Tibial artery (tissue), 4 donors: ENCODE measurements around the gene P4HA1.

Source experiments
- DNase-seq, 2 donors: peaks; one replicate each; pipeline ENCODE4 v3.0.0-alpha.2; 2019
- H3K27ac ChIP-seq, 2 donors: fragments of 200-600 bp; sonication (generic) in 1 of 2; 1 replicate in 1 of 2; 2 replicates in 1 of 2; pipeline ENCODE4 v1.5.1; 2018 to 2019; ENCODE audit warnings: mild to moderate bottlenecking in 1 of 2
- H3K27me3 ChIP-seq, 2 donors: fragments of 200-600 bp; sonication (generic) in 1 of 2; one replicate each; pipeline versions ENCODE4 v1.5.1 to v1.6.0; 2016 to 2019
- H3K36me3 ChIP-seq, 3 donors: fragments of 200-600 bp; sonication (generic) in 2 of 3; one replicate each; pipeline ENCODE4 v1.5.1; 2016 to 2019; ENCODE audit warnings: mild to moderate bottlenecking in 2 of 3
- H3K4me1 ChIP-seq, 4 donors: fragments of 200-600 bp; sonication (generic) in 2 of 4; 1 replicate in 3 of 4; 2 replicates in 1 of 4; pipeline ENCODE4 v1.5.1; 2016 to 2019
- H3K4me3 ChIP-seq, 2 donors: fragments of 200-600 bp; sonication (generic) in 1 of 2; 1 replicate in 1 of 2; 2 replicates in 1 of 2; pipeline ENCODE4 v1.5.1; 2018 to 2019; ENCODE audit warnings: mild to moderate bottlenecking in 2 of 2
- H3K9me3 ChIP-seq, 3 donors: fragments of 200-600 bp; sonication (generic) in 1 of 3; one replicate each; pipeline ENCODE4 v1.5.1; 2016 to 2019
- intact Hi-C: fragments of 100-400 bp; cut with DNase I; formaldehyde crosslinking; loops from one replicate; pipeline ENCODE4 v1.15.0; 2023; ENCODE audit warnings: low total_unique reads
- TF ChIP-seq, protein P1 (sequence below), 2 experiments: fragments of 200-600 bp in 1 of 2; fragments of 450-650 bp in 1 of 2; IDR thresholded peaks; one replicate each; pipeline ENCODE4 v1.5.1; 2017 to 2019; ENCODE audit warnings: antibody characterized with exemption in 2 of 2, mild to moderate bottlenecking in 1 of 2, moderate library complexity in 1 of 2

The P4HA1 gene

DNA sequence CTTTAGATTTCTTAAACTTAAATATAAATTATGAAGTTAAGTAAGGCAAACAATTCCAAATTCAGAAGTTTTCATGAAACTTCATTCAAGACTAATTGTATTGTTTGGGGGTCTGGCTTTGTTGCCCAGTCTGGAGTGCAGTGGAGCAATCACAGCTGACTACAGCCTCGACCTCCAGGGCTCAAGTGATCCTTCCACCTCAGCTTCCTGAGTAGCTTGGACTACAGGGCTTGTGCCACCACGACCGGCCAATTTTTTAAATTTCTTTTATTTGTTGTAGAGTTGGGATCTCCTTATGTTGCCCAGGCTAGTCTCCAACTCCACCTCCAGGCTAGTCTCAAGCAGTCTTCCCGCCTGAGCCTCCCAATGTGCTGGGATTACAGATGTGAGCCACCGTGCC, 12.5 kb downstream of the P4HA1 start:
- TF ChIP-seq, protein P1, sequence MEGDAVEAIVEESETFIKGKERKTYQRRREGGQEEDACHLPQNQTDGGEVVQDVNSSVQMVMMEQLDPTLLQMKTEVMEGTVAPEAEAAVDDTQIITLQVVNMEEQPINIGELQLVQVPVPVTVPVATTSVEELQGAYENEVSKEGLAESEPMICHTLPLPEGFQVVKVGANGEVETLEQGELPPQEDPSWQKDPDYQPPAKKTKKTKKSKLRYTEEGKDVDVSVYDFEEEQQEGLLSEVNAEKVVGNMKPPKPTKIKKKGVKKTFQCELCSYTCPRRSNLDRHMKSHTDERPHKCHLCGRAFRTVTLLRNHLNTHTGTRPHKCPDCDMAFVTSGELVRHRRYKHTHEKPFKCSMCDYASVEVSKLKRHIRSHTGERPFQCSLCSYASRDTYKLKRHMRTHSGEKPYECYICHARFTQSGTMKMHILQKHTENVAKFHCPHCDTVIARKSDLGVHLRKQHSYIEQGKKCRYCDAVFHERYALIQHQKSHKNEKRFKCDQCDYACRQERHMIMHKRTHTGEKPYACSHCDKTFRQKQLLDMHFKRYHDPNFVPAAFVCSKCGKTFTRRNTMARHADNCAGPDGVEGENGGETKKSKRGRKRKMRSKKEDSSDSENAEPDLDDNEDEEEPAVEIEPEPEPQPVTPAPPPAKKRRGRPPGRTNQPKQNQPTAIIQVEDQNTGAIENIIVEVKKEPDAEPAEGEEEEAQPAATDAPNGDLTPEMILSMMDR (IDR thresholded peaks at IDR 0.05), result no peak
- no peak for DNase-seq
- Histone ChIP-seq H3K27ac (no peak overlapping the region), H3K4me3 (no peak overlapping the region), H3K27me3 (no peaks in the 10 kb centered on the region), H3K9me3 (no peaks in the 10 kb centered on the region), H3K36me3 (no peaks in the 10 kb centered on the region), H3K4me1 (peaks cover 0 to 39% (median 5%) of the 10 kb centered on the region in 4 donors)
- intact Hi-C loops, result no loop called here

DNA sequence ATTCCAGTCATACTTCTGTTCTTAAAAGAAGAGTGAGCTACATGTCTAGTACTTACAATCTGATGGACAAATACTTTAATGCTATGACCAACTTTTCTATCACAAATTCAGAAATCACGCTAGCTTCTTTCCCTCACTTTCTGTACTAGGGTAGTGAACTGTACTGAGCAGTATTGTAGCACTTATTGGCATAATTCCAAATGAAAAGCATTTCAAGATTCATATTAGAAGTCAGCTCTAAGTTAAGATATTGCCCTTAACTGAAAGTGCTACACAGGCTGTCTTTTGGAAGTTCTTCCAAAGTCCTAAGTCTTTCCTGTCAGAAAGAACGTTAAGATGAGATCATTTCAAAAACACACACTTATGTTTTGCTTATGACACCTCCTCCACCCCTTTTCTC, 13.4 kb downstream of the P4HA1 start:
- H3K36me3 ChIP-seq, result no peaks in the 10 kb centered on the region
- no peaks in the 10 kb centered on the region for H3K9me3 ChIP-seq
- TF ChIP-seq, protein P1 (IDR thresholded peaks at IDR 0.05), result no peak
- DNase-seq, result no peak
- peak overlapping the region; percentile 33 to 47 for H3K27ac ChIP-seq
- H3K4me3 ChIP-seq, result peak overlapping the region in 1 of 2 donors; percentile 3
- peaks cover 0 to 33% (median 5%) of the 10 kb centered on the region in 4 donors for H3K4me1 ChIP-seq
- intact Hi-C loops, result no loop called here
- no peaks in the 10 kb centered on the region for H3K27me3 ChIP-seq

DNA sequence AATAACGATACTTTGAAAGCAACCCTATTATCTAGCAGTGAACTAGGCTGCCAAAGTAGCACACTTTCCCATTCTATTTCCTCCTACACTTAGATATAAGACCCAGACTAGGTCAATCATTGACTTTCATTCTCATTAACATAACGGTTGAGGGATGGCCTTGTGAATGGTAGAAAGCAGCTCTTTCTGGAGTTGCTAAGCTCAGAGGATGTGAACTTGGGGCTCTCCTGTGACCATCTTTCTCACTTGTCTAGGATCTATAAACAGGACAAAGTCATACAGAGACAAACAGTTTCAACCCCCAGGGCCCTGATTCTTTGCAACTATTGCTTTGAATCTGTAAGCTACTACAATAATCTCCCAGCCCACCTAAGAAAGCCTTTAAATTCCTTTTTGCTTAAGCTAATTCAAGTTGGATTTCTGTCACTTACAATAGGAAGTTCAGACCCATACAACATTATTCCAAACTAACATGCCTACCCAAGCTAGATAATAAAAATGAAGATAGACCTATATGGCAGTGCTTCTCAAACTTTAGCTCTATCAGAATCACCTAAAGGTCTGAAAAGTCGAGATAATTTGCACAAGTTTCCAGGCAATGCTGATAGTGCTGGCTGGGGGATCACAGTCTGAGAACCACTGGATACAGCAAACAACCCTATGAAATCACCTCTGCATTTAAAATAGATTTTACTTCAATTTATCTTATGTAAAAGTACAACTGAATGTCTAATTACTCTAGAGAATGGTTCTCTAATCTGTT, 16.7 kb downstream of the P4HA1 start:
- Histone ChIP-seq H3K9me3 (no peaks in the 10 kb centered on the region), H3K27me3 (no peaks in the 10 kb centered on the region), H3K36me3 (no peaks in the 10 kb centered on the region), H3K4me1 (peaks cover 0 to 47% (median 12%) of the 10 kb centered on the region in 4 donors), H3K27ac (no peak overlapping the region), H3K4me3 (no peak overlapping the region)
- TF ChIP-seq, protein P1 (IDR thresholded peaks at IDR 0.05), result no peak
- DNase-seq, result no peak
- intact Hi-C loops, result no loop called here

DNA sequence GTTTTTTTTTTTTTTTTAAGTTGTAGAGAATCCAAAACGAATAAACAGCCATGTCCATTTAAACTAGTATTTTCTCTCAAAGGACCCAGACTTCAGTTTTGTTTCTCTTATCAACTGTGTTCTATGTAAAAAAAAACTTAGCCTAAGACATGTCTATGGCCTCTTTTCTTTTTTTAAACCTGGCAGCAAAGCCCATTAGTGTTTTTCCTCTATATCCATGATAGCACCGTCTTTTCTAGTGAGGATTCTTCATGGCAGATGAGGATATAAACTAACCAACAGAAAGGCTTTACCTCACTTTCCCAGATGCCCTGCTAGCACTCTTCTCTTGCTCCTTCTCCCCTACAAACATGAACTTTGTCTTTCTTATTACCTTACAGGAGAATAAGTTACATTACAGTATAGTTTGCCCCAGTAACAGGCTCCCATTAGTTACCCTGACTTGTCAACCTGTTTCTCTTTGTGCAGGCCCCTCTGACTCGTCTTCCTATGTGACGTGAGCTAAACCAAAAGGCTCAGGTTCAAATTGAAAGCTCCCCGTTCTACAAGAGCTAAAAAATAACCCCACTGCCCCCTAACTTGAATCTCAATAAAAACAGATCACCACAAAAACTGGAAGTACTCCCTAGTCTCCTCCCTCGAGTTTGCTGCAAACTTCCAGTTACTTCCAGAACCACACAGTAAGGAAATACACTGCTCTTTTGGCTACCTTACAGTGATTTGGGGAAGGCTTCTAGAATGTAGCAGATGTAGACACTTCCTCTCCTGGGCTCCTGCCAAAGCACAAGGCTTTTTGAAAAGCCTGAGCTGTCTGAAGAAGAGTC, 20.1 kb downstream of the P4HA1 start:
- peak; percentile 75 to 78 for DNase-seq
- H3K4me1 ChIP-seq, result peaks cover 0 to 24% (median 7%) of the 10 kb centered on the region in 4 donors
- H3K36me3 ChIP-seq, result peaks cover 1 to 23% (median 10%) of the 10 kb centered on the region in 3 donors
- intact Hi-C loops, result no loop called here
- H3K9me3 ChIP-seq, result no peaks in the 10 kb centered on the region
- peak overlapping the region; percentile 74 to 77 for H3K27ac ChIP-seq
- TF ChIP-seq, protein P1 (IDR thresholded peaks at IDR 0.05), result no peak
- H3K27me3 ChIP-seq, result no peaks in the 10 kb centered on the region
- H3K4me3 ChIP-seq, result peak overlapping the region; percentile 35 to 47

DNA sequence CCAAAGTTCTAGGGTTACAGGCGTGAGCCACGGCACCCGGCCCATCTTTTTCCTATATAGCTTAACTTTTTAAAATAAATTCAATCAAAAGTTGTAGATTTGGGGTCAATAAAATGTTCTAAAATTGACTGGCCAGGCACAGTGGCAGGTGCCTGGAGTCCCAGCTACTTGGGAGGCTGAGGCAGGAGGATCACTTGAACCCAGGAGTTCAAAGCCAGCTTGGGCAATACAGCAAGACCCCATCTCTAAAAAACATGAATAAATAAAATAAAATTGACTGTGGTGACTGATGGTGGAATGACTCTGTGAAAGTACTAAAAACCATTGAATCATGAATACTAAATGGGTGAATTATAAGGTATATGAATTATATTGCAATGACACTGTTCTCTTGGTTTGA, 20.8 kb downstream of the P4HA1 start:
- Histone ChIP-seq H3K9me3 (no peaks in the 10 kb centered on the region), H3K36me3 (peaks cover 8 to 30% (median 18%) of the 10 kb centered on the region in 3 donors), H3K4me1 (peaks cover 0 to 24% (median 7%) of the 10 kb centered on the region in 4 donors), H3K27ac (peak overlapping the region; percentile 74 to 77), H3K27me3 (no peaks in the 10 kb centered on the region), H3K4me3 (no peak overlapping the region)
- TF ChIP-seq, protein P1 (IDR thresholded peaks at IDR 0.05), result no peak
- no peak for DNase-seq
- intact Hi-C loops, result no loop called here
